ENCODE measurements around the gene TH. TPM values are rescaled to one million over a fixed set of nuclear protein-coding genes. Genes with fewer than 3 reads are reported as not detected.

Gene TH
- polyA plus RNA-seq, 3 donors: not detected

DNA sequence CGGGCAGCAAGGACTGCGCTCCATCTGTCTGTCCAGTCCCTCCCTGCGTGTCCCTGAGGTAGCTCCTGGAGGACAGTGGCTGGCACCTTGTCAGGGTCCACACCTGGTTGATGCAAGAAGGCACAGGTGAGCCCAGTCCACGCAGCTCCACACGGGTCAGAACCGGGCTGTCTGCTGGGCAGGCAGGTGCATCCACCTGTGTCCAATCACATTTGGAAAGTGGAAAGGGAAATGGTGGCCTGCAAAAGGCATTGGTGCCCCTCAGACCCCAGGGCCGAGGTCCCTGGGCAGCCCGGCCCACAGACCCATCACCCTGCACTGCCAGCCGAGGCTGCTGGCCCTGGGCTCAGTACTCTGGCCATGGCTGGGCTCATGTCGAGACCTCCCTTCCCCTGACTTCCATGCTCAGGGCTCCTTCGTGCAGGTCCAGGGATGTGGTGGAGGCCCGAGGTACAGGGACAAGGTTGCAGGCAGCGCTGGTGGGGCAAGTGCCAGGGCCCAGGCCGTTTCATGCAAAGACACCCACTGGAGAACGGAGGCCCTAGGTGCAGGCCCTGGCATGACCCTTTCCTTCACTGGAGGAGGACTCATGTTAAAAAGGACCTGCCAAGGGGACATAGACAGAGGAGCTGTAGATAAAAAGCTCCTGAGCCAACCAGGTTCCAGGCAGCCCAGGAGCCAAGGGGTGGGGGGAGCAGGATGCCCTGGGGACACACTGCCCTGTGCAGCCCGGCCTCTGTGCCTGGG is 38.9 kb upstream of the TH start:
- Histone ChIP-seq H3K9me3 (replicated peaks in 1 of 2; ENCODE audit: control insufficient read depth in 1 of 2, insufficient read depth in 1 of 2, low read length in 2 of 2) (peaks cover 4 to 7% of the 10 kb centered on the region in 2 donors), H3K27ac (ENCODE audit: low read depth in 1 of 2, low read length in 2 of 2) (no peak overlapping the region), H3K79me2 (ENCODE audit: insufficient read depth, low read length) (no peaks in the 10 kb centered on the region), H2AFZ (ENCODE audit: insufficient read depth, low read depth, low read length, poor library complexity, severe bottlenecking) (no peak overlapping the region), H3K36me3 (replicated peaks in 1 of 2; ENCODE audit: control insufficient read depth in 1 of 2, insufficient read depth in 2 of 2, low read length in 2 of 2) (no peaks in the 10 kb centered on the region), H3K9ac (ENCODE audit: insufficient read depth, low read length, poor library complexity, severe bottlenecking) (no peak overlapping the region), H3K4me2 (replicated peaks; ENCODE audit: extremely low read depth, low read length, poor library complexity, severe bottlenecking) (no peak overlapping the region), H3K4me3 (replicated peaks in 1 of 3; ENCODE audit: low read depth in 2 of 3, low read length in 3 of 3) (no peak overlapping the region), H3K27me3 (ENCODE audit: control insufficient read depth in 2 of 2, insufficient read depth in 2 of 2, low read length in 2 of 2) (no peaks in the 10 kb centered on the region), H3K4me1 (ENCODE audit: control insufficient read depth in 1 of 2, insufficient read depth in 2 of 2, low read length in 2 of 2) (peaks cover 6 to 8% of the 10 kb centered on the region in 2 donors), H4K20me1 (ENCODE audit: insufficient read depth, low read length) (no peaks in the 10 kb centered on the region)
- Mint-ChIP-seq H3K36me3 (no peaks in the 10 kb centered on the region), H3K4me1 (peaks cover 6% of the 10 kb centered on the region), H3K9me3 (peaks cover 3 to 11% (median 7%) of the 10 kb centered on the region in 7 donors), H3K4me3 (no peak overlapping the region), H3K27me3 (ENCODE audit: low read depth in 3 of 3) (peaks cover 2 to 4% (median 4%) of the 10 kb centered on the region in 3 donors), H3K27ac (no peak overlapping the region)
- no peak for TF ChIP-seq CTCF (IDR thresholded peaks at IDR 0.05)
- DNase-seq: no peak
- intact Hi-C loops (cut with micrococcal nuclease): no loop called here
- WGBS (ENCODE audit: insufficient coverage): 94% methylated on average over 9 of the region's 16 CpGs

DNA sequence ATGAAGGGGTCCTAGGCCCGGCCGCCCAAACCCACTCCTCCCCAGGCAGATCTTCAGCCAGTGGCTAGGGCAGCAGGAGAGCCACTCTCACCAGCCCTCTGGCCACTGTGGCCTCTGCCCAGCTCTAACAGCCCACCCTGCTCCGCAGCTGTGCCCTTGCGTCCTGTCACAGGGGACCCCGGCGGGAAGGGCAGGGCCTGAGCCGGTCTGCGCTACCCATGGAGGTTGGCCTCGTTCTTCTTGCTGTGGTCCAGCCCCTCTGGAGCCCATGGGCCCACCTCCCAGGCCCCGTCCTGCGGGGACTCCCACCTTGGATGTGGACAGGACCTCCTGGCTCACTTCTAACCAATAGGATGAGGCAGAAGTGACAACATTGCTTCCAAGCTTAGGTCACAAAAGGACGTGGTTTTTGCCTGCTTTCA is 38.3 kb upstream of the TH start:
- H3K4me1 ChIP-seq (ENCODE audit: control insufficient read depth in 1 of 2, insufficient read depth in 2 of 2, low read length in 2 of 2): peaks cover 6 to 8% of the 10 kb centered on the region in 2 donors

More for the DNA sequence above, 38.3 kb upstream of the TH start:
- Histone ChIP-seq H3K27ac (ENCODE audit: low read depth in 1 of 2, low read length in 2 of 2) (no peak overlapping the region), H3K4me2 (replicated peaks; ENCODE audit: extremely low read depth, low read length, poor library complexity, severe bottlenecking) (no peak overlapping the region), H3K27me3 (ENCODE audit: control insufficient read depth in 2 of 2, insufficient read depth in 2 of 2, low read length in 2 of 2) (no peaks in the 10 kb centered on the region), H3K4me3 (replicated peaks in 1 of 3; ENCODE audit: low read depth in 2 of 3, low read length in 3 of 3) (no peak overlapping the region), H4K20me1 (ENCODE audit: insufficient read depth, low read length) (no peaks in the 10 kb centered on the region), H3K36me3 (replicated peaks in 1 of 2; ENCODE audit: control insufficient read depth in 1 of 2, insufficient read depth in 2 of 2, low read length in 2 of 2) (no peaks in the 10 kb centered on the region), H3K9me3 (replicated peaks in 1 of 2; ENCODE audit: control insufficient read depth in 1 of 2, insufficient read depth in 1 of 2, low read length in 2 of 2) (peaks cover 4 to 7% of the 10 kb centered on the region in 2 donors), H3K9ac (ENCODE audit: insufficient read depth, low read length, poor library complexity, severe bottlenecking) (no peak overlapping the region), H2AFZ (ENCODE audit: insufficient read depth, low read depth, low read length, poor library complexity, severe bottlenecking) (no peak overlapping the region), H3K79me2 (ENCODE audit: insufficient read depth, low read length) (no peaks in the 10 kb centered on the region)
- H3K9me3 Mint-ChIP-seq: peaks cover 3 to 11% (median 7%) of the 10 kb centered on the region in 7 donors
- H3K27ac Mint-ChIP-seq: no peak overlapping the region
- H3K4me3 Mint-ChIP-seq: no peak overlapping the region
- 73% methylated on average over 10 of the region's 12 CpGs for WGBS (ENCODE audit: insufficient coverage)
- no peaks in the 10 kb centered on the region for H3K36me3 Mint-ChIP-seq
- intact Hi-C loops (cut with micrococcal nuclease): no loop called here
- no peak for TF ChIP-seq CTCF (IDR thresholded peaks at IDR 0.05)
- H3K4me1 Mint-ChIP-seq: peaks cover 6% of the 10 kb centered on the region
- DNase-seq: no peak
- H3K27me3 Mint-ChIP-seq (ENCODE audit: low read depth in 3 of 3): peaks cover 2 to 4% (median 4%) of the 10 kb centered on the region in 3 donors
